WTC11 (cell line): ENCODE data around the gene IL13RA1. TPM values are rescaled to one million over a fixed set of nuclear protein-coding genes. Genes with fewer than 3 reads are reported as not detected.

Experiments used
- ATAC-seq: fragments of 200-7000 bp; cut with Tn5 transposase; 2 replicates; pipeline ENCODE4 v1.10.0; 2021; ENCODE audit warnings: mild to moderate bottlenecking, moderate library complexity
- CTCF ChIA-PET: fragments of 300-600 bp; sonication (Branson Sonifier 250); formaldehyde crosslinking; loops from one replicate; lab custom pipeline; 2021; ENCODE audit warnings: antibody characterized with exemption; lab: Charles Lee
- POLR2A ChIA-PET: fragments of 350-600 bp; sonication (Branson Sonifier 250); formaldehyde crosslinking; loops from one replicate; lab custom pipeline; 2021; ENCODE audit warnings: antibody characterized with exemption; lab: Charles Lee
- DNase-seq: peaks from one replicate; pipeline ENCODE4 v3.0.0; 2021; ENCODE audit warnings: low spot score
- H3K27ac Mint-ChIP-seq: 2 replicates; pipeline ENCODE4 v1.8.0; 2021; ENCODE audit warnings: mixed read lengths
- H3K27me3 Mint-ChIP-seq: 2 replicates; pipeline ENCODE4 v1.8.0; 2021; ENCODE audit warnings: low read depth, mild to moderate bottlenecking, moderate library complexity, mixed read lengths
- H3K36me3 Mint-ChIP-seq: 2 replicates; pipeline ENCODE4 v1.8.0; 2021; ENCODE audit warnings: mixed read lengths
- H3K4me1 Mint-ChIP-seq: 2 replicates; pipeline ENCODE4 v1.8.0; 2022; ENCODE audit warnings: mixed read lengths
- H3K4me3 Mint-ChIP-seq: 2 replicates; pipeline ENCODE4 v1.8.0; 2021; ENCODE audit warnings: mild to moderate bottlenecking, moderate library complexity, mixed read lengths
- H3K9me3 Mint-ChIP-seq: 2 replicates; pipeline ENCODE4 v1.8.0; 2021; ENCODE audit warnings: mixed read lengths
- ATF2 ChIP-seq: sonication (generic); formaldehyde crosslinking; IDR thresholded peaks from 2 replicates; pipeline ENCODE4 v1.8.1; 2022; ENCODE audit warnings: low read depth, missing genetic modification reagents, borderline replicate concordance
- ATF6 ChIP-seq: sonication (generic); formaldehyde crosslinking; IDR thresholded peaks from 2 replicates; pipeline ENCODE4 v1.8.1; 2023; ENCODE audit warnings: mild to moderate bottlenecking, missing genetic modification reagents
- FOXJ3 ChIP-seq: sonication (generic); formaldehyde crosslinking; IDR thresholded peaks from 2 replicates; pipeline ENCODE4 v1.9.0; 2021; ENCODE audit warnings: missing genetic modification reagents, mild to moderate bottlenecking, borderline replicate concordance
- FOXK1 ChIP-seq: sonication (generic); formaldehyde crosslinking; IDR thresholded peaks from 2 replicates; pipeline ENCODE4 v1.8.0; 2022; ENCODE audit warnings: mild to moderate bottlenecking, moderate library complexity, missing genetic modification reagents
- GRHL2 ChIP-seq: fragments of 250-450 bp; sonication (Bioruptor Pico); IDR thresholded peaks from 2 replicates; pipeline ENCODE4 v1.8.0; 2022; ENCODE audit warnings: mild to moderate bottlenecking, moderate library complexity; ENCODE audit not compliant: insufficient replicate concordance, severe bottlenecking
- GTF2I ChIP-seq: fragments of 250-450 bp; sonication (Bioruptor Pico); conservative IDR thresholded peaks from 2 replicates; pipeline ENCODE4 v1.4.0; 2021; ENCODE audit warnings: mild to moderate bottlenecking
- IRF2 ChIP-seq: sonication (generic); formaldehyde crosslinking; IDR thresholded peaks from 2 replicates; pipeline ENCODE4 v1.8.0; 2022; ENCODE audit warnings: low read depth, missing genetic modification reagents, borderline replicate concordance
- NFATC4 ChIP-seq: fragments of 250-450 bp; sonication (Bioruptor Pico); IDR thresholded peaks from 2 replicates; pipeline ENCODE4 v1.9.0; 2021; ENCODE audit warnings: mild to moderate bottlenecking
- NFYB ChIP-seq: sonication (generic); formaldehyde crosslinking; conservative IDR thresholded peaks from 2 replicates; pipeline ENCODE4 v1.8.0; 2022; ENCODE audit warnings: low read depth, missing genetic modification reagents
- NR2C2 ChIP-seq: sonication (generic); formaldehyde crosslinking; IDR thresholded peaks from 2 replicates; pipeline ENCODE4 v1.8.0; 2022; ENCODE audit warnings: mild to moderate bottlenecking, missing genetic modification reagents
- USF2 ChIP-seq: sonication (generic); formaldehyde crosslinking; IDR thresholded peaks from 2 replicates; pipeline ENCODE4 v1.8.1; 2023; ENCODE audit warnings: mild to moderate bottlenecking, missing genetic modification reagents, moderate library complexity
- ZNF396 ChIP-seq: fragments of 250-450 bp; sonication (Bioruptor Pico); IDR thresholded peaks from 2 replicates; pipeline ENCODE4 v1.8.0; 2021; ENCODE audit warnings: mild to moderate bottlenecking, moderate library complexity, borderline replicate concordance
- ZNF423 ChIP-seq: fragments of 250-450 bp; sonication (Bioruptor Pico); IDR thresholded peaks from 2 replicates; pipeline ENCODE4 v2.1.2; 2022; ENCODE audit warnings: mild to moderate bottlenecking, moderate library complexity
- ZNF512 ChIP-seq: sonication (generic); formaldehyde crosslinking; IDR thresholded peaks from 2 replicates; pipeline ENCODE4 v1.8.1; 2022; ENCODE audit warnings: missing genetic modification reagents, borderline replicate concordance
- ZSCAN18 ChIP-seq: fragments of 250-450 bp; sonication (Bioruptor Pico); IDR thresholded peaks from 2 replicates; pipeline ENCODE4 v2.1.2; 2022; ENCODE audit warnings: mild to moderate bottlenecking, moderate library complexity
- total RNA-seq: library from RNA; stranded (reverse); gene quantifications from 3 replicates; pipeline ENCODE4 v1.2.3, GENCODE V29; 2021
- TF ChIP-seq, protein P1 (sequence below): sonication (generic); formaldehyde crosslinking; IDR thresholded peaks from 2 replicates; pipeline ENCODE4 v1.8.1; 2023; ENCODE audit warnings: mild to moderate bottlenecking, missing genetic modification reagents
- TF ChIP-seq, protein P2 (sequence below): sonication (generic); formaldehyde crosslinking; IDR thresholded peaks from 2 replicates; pipeline ENCODE4 v1.8.0; 2022; ENCODE audit warnings: mild to moderate bottlenecking, missing genetic modification reagents
- TF ChIP-seq, protein P3 (sequence below): sonication (generic); formaldehyde crosslinking; conservative IDR thresholded peaks from 2 replicates; pipeline ENCODE4 v1.8.1; 2022; ENCODE audit warnings: mild to moderate bottlenecking, missing genetic modification reagents
- TF ChIP-seq, protein P4 (sequence below): sonication (generic); formaldehyde crosslinking; IDR thresholded peaks from 2 replicates; pipeline ENCODE4 v1.8.0; 2022; ENCODE audit warnings: mild to moderate bottlenecking, missing genetic modification reagents

IL13RA1 gene
- total RNA-seq, 1 experiment from 2014 or later, result 11.1 TPM

DNA sequence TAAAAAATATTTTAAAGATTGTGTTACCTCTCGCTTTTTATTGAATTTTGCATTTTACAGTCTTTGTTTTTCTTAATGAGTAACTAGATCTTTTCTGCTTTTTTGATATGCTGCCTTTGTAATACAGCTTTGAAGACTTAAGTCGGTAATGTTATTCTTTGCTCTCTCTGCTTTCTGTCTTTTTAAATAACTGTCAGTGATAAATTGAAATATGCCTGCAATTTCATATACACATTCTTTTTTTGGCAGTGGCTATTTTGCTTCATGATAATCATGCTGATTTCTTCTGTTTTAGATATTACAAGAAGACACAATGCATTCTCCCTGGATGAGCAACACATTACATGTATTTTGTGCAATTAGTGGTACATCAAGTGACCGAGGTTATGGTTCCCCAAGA, 42.0 kb upstream of the IL13RA1 start (continued):
- TF ChIP-seq, protein P1, sequence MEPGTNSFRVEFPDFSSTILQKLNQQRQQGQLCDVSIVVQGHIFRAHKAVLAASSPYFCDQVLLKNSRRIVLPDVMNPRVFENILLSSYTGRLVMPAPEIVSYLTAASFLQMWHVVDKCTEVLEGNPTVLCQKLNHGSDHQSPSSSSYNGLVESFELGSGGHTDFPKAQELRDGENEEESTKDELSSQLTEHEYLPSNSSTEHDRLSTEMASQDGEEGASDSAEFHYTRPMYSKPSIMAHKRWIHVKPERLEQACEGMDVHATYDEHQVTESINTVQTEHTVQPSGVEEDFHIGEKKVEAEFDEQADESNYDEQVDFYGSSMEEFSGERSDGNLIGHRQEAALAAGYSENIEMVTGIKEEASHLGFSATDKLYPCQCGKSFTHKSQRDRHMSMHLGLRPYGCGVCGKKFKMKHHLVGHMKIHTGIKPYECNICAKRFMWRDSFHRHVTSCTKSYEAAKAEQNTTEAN (CRISPR knock-in tag), result no peak
- no peak for TF ChIP-seq NFYB

DNA sequence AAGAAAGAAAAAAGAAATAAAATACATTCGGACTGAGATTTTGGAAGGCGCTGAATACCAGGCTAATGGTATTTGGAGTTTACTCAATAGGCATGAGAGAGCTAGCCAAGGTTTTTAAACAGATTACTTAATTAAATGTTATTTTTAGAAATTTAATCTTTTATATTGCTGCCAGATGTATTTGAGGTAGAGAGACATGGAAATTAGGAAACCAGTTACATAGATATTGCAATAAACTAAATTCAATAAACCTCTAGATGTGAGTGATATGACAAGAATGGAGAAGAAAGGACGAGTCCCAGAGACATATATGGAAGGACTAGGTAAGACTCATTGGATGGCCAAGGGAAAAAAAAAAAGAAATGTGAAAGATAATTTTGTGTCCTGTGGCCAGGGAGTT, 38.5 kb upstream of the IL13RA1 start:
- POLR2A ChIA-PET, result no interaction called here
- no peak for TF ChIP-seq NR2C2 (CRISPR knock-in tag)
- TF ChIP-seq NFATC4 (CRISPR knock-in tag), result no peak
- TF ChIP-seq, protein P2, sequence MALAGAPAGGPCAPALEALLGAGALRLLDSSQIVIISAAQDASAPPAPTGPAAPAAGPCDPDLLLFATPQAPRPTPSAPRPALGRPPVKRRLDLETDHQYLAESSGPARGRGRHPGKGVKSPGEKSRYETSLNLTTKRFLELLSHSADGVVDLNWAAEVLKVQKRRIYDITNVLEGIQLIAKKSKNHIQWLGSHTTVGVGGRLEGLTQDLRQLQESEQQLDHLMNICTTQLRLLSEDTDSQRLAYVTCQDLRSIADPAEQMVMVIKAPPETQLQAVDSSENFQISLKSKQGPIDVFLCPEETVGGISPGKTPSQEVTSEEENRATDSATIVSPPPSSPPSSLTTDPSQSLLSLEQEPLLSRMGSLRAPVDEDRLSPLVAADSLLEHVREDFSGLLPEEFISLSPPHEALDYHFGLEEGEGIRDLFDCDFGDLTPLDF (CRISPR knock-in tag), result no peak
- TF ChIP-seq, protein P3, sequence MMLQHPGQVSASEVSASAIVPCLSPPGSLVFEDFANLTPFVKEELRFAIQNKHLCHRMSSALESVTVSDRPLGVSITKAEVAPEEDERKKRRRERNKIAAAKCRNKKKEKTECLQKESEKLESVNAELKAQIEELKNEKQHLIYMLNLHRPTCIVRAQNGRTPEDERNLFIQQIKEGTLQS, result no peak
- no peak for TF ChIP-seq ATF2 (CRISPR knock-in tag)
- ATAC-seq (no peak), DNase-seq (no peak)
- CTCF ChIA-PET, result no interaction called here
- no peak overlapping the region for H3K4me3 Mint-ChIP-seq
- no peaks in the 10 kb centered on the region for H3K27me3 Mint-ChIP-seq
- H3K27ac Mint-ChIP-seq, result no peak overlapping the region
- no peaks in the 10 kb centered on the region for H3K9me3 Mint-ChIP-seq
- no peaks in the 10 kb centered on the region for H3K4me1 Mint-ChIP-seq
- no peaks in the 10 kb centered on the region for H3K36me3 Mint-ChIP-seq

- ATAC-seq (no peak), DNase-seq (no peak)
- TF ChIP-seq ZNF396 (no peak), ZNF423 (CRISPR knock-in tag) (no peak), ATF6 (CRISPR knock-in tag) (no peak), ZSCAN18 (no peak), NFATC4 (CRISPR knock-in tag) (no peak), FOXK1 (CRISPR knock-in tag) (no peak), GTF2I (CRISPR knock-in tag) (no peak), IRF2 (no peak), FOXJ3 (no peak)
- Mint-ChIP-seq H3K36me3 (no peaks in the 10 kb centered on the region), H3K27ac (no peak overlapping the region), H3K4me1 (no peaks in the 10 kb centered on the region), H3K4me3 (no peak overlapping the region), H3K27me3 (no peaks in the 10 kb centered on the region), H3K9me3 (no peaks in the 10 kb centered on the region)
- CTCF ChIA-PET, result no interaction called here
- POLR2A ChIA-PET, result no interaction called here
Observed at GRCh38 chrX:118693843-118694242, 33.6 kb upstream of the IL13RA1 start.

GRCh38 chrX:118694638-118695037, 32.8 kb upstream of the IL13RA1 start:
- Mint-ChIP-seq H3K36me3 (no peaks in the 10 kb centered on the region), H3K27me3 (no peaks in the 10 kb centered on the region), H3K4me3 (no peak overlapping the region), H3K4me1 (no peaks in the 10 kb centered on the region), H3K27ac (no peak overlapping the region), H3K9me3 (no peaks in the 10 kb centered on the region)
- CTCF ChIA-PET, result no interaction called here
- DNase-seq, result no peak
- POLR2A ChIA-PET, result no interaction called here
- ATAC-seq, result no peak
- no peak for TF ChIP-seq ZNF512 (CRISPR knock-in tag)
- no peak for TF ChIP-seq GRHL2
- TF ChIP-seq, protein P4, sequence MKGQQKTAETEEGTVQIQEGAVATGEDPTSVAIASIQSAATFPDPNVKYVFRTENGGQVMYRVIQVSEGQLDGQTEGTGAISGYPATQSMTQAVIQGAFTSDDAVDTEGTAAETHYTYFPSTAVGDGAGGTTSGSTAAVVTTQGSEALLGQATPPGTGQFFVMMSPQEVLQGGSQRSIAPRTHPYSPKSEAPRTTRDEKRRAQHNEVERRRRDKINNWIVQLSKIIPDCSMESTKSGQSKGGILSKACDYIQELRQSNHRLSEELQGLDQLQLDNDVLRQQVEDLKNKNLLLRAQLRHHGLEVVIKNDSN (CRISPR knock-in tag), result no peak
- no peak for TF ChIP-seq IRF2
- no peak for TF ChIP-seq USF2 (CRISPR knock-in tag)
- TF ChIP-seq NFYB, result no peak
- TF ChIP-seq, protein P3, result no peak
